ENCODE measurements around the gene MSX1.

The MSX1 gene

DNA sequence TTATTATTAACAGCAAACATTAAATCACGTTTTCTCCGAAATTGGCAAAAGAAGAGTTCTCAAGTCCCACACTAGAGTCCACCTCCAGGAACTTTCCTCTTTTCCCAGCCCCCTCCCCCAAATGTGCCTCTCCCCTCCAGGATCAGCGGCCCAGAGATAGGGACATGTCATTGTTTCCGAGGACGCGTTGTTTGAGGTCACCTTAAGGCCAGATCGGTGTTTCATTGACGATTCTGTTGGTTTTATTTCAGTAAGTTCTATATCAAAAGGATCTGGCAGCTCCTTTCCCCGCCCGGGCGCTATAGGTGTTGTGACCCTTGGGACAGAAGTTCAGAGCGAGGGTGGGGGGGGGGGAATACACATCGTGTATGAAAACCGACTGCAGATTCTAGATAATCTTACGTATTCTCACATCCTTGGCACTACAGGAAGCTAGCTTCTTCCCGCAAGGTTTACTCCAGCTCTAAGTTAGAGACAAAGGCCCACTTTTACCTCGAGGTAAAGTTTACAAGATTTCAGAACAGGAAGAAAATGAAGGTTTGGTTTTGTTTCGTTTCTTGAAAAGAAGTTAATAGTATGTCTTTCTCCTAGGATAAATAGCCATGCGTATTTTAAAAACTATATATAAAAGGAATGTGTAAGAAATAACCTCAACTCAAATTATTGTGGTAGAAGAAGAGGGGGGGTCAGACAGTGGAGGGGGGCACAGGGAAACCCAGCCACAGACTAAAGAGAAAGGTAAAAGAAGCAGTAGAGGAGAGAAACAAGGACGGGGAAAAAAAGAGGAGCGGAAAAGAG is 739 bp upstream of the MSX1 start:
- no peak for DNase-seq

DNA sequence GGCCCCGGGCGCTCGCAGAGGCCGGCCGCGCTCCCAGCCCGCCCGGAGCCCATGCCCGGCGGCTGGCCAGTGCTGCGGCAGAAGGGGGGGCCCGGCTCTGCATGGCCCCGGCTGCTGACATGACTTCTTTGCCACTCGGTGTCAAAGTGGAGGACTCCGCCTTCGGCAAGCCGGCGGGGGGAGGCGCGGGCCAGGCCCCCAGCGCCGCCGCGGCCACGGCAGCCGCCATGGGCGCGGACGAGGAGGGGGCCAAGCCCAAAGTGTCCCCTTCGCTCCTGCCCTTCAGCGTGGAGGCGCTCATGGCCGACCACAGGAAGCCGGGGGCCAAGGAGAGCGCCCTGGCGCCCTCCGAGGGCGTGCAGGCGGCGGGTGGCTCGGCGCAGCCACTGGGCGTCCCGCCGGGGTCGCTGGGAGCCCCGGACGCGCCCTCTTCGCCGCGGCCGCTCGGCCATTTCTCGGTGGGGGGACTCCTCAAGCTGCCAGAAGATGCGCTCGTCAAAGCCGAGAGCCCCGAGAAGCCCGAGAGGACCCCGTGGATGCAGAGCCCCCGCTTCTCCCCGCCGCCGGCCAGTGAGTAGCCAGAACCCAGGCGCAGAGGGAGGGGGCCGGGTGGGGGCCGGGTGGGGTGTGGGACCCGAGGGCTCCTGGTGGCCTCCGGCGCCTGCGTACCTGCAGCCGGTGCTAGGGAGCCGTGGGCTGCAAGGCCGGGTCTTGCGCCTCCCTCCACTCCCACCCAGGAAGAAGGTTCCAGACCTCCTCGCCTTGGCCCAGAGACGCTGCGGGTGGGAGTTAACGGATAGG is 534 bp downstream of the MSX1 start:
- no peak for DNase-seq

DNA sequence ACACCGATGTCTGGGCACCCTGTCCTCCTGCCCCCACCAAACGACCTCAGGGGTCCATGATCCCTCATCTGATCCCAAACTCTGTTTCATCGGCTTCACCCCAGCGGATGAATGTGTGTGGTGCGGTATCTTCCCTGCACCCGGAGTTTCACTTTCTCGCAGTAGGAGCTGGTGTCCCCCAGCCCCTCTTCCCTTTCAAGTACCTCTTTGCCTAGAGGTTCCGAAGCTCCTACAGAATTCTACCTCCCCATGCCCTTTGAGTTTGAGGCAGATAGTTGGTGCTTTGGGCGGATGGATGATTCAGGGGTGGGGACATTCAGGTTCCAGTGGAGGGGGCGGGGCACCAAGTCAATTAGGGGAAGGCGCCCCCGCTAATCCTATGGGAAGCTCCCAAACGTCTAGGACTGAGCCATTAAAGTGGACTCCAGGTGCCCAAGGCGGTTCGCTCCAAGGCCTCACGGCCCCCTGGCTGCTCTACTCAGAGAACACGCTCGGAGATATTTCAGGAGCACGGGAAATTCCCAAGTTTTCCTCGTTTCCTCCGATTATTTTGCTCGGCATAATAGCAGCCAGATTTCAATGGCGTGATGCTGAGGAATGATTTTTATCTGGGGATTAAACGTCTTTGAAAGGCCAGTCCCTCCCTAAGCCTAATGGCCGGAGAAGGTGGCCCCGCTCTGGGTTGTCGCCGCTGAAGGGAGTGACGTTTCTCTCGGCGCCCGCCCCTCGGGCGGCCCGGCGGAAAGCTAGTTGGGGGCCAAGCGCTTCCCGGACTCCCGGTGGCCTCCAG is 1.3 kb downstream of the MSX1 start:
- no peak for DNase-seq

DNA sequence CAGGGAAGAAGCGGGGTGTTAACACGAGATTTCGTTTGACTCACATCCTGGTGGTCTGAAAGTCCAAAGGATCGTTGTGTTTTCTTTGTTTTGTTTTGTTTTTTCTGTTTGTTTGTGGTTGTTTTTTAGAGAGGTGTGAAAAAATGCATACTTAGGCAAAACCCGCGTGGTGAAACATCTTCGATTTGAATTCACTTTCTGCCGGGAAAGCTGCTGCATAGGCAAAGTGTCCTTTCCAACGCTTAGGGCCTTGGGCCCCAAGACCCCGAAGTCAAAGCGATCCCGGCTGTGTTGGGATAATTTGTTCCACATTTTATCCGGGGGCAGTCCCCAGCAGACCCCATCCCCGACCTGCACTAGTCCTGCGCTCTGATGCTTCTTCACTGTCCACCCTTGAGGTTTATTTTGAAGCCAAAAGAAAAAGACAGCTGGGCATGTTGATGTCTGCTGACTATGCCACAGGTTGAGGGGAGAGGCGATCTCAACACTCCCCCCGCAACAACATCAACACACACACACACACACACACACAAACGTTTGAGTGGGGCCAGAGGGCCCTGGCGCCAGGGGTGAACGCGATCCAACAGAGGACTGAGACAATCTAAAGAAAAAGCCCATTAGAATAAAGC is 2.0 kb downstream of the MSX1 start:
- DNase-seq: no peak

DNA sequence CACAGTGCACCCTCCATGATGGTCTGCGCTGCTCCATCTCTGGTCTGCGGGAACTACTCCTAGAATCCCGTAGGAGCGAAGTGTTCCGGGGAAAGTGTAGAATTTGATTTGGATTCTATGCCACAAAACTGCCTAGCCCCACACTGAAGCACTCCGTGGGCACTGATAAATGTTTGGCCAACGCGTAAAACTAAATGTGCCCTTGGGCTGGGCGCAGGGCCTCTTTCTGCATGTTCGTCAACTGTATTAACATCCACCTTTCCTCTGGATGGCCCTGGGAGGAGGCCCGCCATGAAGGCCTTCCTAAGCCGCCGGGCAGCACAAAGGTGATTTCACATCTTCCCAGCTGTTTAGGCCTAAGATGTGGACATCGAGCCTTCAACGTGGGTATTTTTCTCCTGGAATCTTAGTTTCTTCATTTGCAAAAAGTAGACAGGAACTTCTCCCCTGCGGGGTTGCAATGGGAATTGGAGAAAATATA is 2.6 kb downstream of the MSX1 start:
- DNase-seq: no peak

DNA sequence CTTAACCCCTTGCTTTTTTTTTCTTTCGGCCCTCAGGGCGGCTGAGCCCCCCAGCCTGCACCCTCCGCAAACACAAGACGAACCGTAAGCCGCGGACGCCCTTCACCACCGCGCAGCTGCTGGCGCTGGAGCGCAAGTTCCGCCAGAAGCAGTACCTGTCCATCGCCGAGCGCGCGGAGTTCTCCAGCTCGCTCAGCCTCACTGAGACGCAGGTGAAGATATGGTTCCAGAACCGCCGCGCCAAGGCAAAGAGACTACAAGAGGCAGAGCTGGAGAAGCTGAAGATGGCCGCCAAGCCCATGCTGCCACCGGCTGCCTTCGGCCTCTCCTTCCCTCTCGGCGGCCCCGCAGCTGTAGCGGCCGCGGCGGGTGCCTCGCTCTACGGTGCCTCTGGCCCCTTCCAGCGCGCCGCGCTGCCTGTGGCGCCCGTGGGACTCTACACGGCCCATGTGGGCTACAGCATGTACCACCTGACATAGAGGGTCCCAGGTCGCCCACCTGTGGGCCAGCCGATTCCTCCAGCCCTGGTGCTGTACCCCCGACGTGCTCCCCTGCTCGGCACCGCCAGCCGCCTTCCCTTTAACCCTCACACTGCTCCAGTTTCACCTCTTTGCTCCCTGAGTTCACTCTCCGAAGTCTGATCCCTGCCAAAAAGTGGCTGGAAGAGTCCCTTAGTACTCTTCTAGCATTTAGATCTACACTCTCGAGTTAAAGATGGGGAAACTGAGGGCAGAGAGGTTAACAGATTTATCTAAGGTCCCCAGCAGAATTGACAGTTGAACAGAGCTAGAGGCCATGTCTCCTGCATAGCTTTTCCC is 3.4 kb downstream of the MSX1 start:
- no peak for DNase-seq

DNA sequence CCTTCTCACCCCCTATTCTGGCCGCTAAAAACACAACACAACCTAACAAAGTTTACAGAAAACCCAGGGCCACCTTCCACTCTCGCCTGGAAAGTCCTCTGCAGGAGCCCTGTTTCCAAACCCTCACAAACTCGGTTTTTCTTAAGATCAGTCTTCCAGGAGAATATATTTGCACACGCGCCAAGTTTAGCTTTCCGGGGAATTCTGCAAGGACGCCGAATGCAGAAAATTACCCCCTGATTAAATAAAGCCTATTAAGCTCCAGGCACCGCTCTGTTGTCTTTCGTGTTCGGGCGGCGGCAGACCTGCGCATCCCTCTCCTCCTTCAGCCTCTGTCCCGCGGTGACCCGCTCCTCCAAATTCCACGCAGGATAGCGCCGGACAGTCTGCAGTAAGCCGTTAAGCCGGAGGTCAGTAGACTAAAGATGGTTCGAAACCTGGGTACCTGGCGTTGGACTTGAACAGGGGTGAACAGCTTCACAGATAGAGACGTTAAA is 5.0 kb downstream of the MSX1 start:
- DNase-seq: no peak

DNA sequence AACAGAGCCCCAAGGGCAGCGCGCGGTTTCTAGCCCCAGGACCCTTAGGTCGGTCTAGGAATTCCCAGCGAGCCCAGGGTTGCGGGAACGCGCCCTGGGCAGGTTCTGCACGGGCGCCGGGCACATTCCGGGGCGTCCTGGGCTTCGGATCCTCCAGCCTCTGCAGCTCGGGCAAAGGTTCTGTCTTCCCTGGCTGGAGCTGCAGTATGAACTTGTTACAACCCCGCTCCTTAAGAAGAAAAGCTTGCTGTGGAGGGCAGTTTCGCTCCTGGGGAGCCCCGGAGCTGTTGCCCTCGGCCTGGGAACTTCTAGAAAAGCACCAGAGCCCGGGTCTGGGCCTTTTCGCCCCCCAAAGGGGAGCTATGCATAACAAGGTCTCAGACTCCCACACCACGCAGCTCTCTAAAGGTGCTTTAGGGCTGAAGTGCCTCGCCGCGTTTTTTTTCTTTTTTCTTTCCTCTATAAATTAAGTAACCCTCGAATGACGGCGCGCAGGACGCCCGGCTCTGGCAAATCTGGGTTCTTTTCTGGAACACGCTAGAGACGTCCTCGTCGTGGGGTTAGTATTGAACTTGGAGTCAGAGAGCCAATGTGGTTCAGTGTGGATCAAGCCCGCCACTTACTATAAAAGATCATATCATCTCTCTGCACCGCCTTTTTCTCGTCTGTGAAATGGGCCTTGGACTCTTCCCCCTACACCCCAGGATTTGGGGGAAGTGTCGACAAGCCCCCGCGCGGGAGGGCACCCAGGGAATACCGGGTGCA is 5.7 kb downstream of the MSX1 start:
- no peak for DNase-seq

DNA sequence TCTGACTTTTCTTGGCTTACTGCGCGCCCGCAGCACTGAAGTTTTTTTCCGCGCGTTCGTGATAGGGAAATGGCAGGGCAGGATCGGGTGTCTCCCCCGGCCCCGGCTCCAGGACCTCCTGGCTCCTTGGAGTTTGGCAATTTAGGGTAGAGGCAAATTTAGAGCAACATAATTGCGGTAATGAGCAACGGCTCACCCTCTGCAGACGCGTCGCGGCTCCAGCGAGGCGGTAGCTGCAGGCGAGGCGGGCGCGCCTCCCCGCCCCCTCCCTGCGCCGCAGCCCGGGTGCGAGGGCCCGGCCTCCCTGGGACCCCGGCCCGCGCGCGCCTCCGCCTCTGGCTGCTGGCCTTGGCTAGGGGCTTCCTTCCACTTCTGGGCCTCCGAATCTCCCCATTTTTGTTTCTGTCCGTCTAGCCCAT is 6.2 kb downstream of the MSX1 start:
- no peak for DNase-seq

DNA sequence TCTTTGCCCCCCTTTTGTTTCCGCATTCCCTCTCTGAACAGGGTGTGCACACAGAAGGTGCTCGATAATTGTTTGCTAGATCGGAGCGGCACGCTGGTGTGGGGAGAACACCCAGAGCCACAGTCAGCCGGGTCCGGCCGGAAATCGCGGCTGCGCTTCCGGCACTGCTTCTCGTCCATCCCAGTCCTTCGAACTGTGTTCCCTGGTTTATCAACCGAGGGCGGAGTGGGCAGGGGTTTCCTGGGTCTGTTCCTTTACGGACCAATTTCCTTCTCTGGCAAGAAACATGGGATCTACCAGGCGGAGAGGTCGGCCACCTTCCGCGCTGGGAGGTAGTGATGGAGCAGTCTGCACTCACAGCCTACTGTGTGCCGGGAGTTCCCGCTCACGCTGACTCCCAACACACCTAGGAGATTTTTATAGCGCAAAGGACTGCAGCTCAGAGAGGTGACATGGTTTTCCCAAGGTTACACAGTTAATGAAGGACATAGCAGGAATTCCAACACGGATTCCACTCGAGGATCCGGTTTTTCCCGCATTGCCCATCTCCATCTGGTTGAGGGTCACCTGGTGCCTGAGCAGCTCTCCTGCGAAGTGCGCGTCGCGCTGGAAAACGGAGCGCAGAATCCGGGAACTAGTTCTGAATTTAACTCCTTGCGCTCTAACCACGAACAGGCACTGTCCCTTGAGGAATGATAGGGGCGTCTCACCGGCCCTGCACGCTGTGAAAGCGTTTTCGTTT is 6.8 kb downstream of the MSX1 start:
- no peak for DNase-seq

DNA sequence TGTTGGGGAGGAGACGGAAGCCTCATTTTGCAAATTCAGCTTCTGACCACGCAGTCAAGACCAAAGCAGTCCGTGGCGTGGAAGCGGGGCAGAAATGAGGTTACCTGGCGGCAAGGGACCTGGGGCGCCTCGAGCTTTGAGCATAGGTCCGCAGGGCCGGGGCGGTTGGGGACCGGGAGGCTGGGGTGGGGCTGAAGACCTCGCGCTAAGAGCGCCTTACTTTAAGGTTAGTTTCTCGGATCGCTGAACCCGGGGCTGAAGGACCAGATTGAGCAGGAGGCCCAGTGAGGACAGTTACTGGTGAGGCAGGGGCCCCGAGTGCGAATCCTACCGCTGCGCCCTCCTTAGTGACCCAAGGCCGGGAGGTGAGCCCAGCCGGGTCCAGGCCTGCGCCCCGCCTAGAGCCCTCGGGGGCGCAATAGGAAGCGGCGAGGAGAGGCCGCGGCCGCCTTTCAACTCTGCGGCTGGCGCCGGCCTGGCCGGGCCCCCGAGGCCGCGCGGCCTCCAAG is 7.5 kb downstream of the MSX1 start:
- no peak for DNase-seq

DNA sequence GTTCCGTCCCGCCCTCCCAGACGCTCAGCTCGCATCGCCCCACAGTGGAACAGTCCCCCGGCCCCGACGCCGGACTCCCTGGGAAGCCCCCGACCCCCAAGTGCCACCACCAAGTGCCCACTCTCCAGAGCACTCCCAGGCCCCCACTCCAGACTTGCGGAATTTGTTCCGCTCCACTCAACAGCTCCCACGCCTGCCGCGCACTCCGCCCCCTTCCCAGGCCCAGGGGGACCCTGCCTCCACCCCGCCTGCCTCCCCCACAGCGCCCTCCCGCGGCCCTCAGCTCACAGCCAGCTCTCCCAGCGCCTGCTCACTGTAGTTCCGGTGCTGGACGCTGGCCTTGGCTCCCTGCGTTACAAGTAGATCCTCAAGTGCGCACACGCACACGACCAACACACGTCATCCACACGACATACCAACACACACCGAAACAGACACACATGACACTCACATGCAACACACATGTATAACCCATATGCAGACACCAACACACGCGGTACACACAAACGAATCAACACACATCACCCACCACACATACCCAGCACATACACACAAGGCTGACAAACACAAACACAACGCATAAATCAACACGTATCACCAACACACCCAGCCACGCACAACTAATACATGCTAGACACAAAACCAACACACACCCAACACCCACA is 8.0 kb downstream of the MSX1 start:
- no peak for DNase-seq

DNA sequence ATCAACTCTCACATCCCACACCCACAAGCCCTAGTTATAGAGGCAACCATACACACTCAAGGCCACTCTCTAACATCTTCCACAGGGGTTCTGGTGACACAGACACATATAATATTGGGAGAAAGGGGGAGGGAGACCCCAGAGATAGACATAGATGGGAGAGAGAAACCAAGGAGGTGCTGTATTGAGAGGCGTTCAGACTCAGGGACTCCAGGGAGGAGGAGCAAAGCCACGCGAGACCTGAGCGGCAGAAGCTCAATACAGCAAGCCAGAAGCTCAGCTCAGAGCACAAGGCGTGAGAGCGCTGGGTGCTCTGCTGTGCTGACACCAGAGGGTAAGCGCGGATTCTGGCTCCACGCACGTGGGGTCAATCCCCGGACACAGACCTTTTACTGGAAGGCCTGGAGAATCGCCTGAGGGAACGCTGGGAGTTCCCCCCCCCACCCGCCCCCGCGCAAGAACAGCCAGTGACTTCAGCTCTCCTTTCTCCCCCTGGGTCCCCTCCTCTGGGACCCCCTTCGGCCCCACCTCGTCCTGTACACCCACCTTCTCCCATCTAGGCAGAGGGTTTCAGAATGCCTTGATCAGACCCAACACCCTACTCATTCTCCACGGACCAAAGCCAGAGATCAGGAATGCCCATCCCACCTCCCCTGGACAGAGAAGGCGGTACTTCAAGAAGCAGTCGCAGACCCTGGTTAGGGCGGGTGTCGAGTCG is 8.7 kb downstream of the MSX1 start:
- no peak for DNase-seq

DNA sequence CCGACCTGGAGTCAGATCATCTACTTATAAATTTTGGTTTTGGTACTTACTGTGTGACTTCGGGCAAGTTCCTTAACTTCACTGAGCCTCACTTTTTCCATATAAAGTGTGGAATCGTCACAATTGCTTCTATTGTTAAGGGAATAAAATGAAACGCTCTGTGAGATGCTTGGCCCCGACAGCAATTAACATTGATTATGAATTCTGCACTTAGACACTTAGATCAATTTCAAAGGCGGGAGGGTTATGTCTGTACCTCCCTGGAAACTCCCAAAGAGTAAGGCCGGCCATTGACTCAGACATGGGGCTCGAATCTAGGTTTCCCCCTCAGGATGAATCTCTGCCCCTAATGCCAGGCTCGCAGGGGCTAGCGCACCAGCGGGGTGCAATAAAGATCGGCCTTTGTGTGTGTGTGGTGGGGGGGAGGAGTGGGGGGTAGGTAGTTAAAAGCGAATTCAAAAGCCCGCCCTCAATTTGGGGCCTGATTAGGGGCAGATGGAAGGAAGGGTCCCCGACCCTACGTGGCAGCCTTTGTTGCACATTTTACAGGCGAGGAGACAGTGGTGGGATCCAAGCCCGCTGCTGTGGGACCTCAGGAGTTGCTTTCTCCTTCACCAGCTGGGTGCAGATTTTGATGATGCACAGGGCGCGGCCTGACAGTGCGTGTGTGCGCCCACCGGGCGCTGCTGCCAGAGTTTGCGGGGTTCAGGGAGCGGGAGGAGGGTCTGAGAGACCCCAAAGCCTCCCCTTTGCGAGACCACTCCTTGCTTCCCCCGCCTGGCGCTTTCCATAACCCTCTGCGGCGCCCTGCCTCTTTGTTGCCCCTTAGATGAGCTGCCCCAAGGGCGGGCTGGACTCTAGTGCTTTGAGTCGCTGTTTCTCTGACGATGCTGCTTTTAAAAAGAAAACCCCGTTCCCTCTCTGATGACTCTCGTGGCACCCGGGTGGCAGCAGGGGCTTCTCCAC is 9.6 kb downstream of the MSX1 start:
- no peak for DNase-seq

DNA sequence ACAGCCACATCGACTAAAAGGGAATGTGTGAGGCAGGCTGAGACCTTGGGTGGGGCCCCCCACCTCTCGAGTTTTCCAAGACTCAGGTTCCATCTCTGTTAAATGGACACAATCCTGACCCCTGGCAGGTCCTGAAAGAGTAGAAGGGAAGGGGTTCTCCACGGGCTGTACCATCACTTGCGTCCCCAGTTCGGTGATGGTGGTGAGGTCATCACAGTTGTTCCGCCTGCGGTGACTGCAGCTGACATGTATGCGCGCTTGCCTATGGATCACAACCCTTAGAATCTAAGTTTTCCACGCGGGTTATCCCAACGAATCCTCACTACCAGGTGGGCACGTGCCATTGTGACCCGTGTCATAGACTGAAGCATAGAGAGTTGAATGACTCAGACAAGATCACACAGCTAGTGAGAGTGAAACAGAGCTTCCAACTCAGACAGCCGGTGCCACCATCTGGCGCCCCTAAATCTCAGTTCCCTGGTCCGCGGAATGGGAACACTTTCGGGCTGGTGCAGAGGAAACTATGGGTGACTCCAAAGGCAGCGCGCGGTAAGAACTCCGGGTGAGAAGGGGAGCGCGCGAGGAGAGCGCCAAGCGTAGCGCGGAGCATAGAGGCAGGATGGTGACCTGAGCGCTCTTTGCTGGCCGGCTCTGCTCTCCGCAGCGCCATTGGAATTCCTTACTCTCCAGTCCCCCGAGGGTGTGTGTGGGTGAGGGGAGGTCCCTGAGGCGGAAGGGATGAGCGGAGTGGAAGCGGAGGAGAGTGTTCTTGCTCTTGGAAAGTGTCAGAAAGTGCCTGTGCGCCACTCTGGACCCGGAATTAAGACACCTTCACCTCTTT is 10.5 kb downstream of the MSX1 start:
- no peak for DNase-seq

DNA sequence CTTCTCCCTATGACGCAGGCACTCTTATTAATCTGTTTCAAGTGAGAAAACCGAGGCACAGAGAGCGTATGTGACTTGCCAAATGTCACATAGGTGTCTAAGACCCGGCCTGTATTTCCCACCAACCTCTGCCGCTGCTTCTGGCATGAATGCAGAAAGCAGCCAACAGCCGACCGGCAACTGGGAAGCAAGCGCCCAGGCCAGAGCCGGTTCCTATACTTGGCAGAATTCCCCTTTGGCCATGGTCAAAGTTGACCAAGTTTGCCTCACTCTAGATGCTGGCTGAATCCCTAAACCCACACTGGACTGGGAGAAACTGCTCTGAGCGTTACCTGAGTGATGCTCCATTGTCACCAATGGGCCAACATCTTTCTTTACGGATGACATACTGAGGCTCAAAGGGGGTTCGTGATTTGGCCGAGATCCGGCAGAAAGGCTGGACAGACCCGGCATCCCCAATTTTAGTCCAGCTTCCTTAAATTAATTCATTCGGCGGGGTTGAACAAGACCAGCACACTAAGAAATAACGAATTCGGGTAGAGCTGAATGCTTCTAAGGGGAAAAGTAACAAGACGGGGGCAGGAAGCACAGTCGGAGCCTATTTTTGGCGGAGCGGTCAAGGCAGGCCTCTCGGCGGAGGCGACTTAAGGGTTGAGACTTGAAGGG is 11.2 kb downstream of the MSX1 start:
- DNase-seq: no peak

Measured in NCI-H748 treated with DMSO at 0.1 percent for 48 hours (cell line).